Caco-2 (cell line): Measurements from ENCODE around the gene SYT6. TPM values are rescaled to one million over a fixed set of nuclear protein-coding genes. Genes with fewer than 3 reads are reported as not detected.

Experiments used
- BruUV-seq: library from RNA; stranded (reverse); fragments of 400-500 nt; replicated peaks from 2 replicates; lab custom pipeline; 2021; lab: Mats Ljungman, UMichigan
- CTCF ChIA-PET: fragments of 300-600 bp; sonication (Branson Sonifier 250); formaldehyde crosslinking; loops from one replicate; lab custom pipeline; 2022; ENCODE audit warnings: antibody characterized with exemption; lab: Charles Lee
- POLR2A ChIA-PET: fragments of 300-600 bp; sonication (Branson Sonifier 250); formaldehyde crosslinking; loops from one replicate; lab custom pipeline; 2022; ENCODE audit warnings: antibody characterized with exemption; lab: Charles Lee
- DNase-seq, 2 experiments: peaks; one replicate each; pipeline versions ENCODE4 v3.0.0 to v3.0.0-alpha.2; 2020 to 2022
- H3K27me3 ChIP-seq: replicated peaks from 2 replicates; pipeline ENCODE4 v1.6.0; 2011; ENCODE audit warnings: low read length; ENCODE audit not compliant: control insufficient read depth, insufficient read depth
- H3K36me3 ChIP-seq: 2 replicates; pipeline ENCODE4 v1.5.1; 2011; ENCODE audit warnings: low read length; ENCODE audit not compliant: control insufficient read depth, insufficient read depth
- H3K4me1 ChIP-seq: fragments of 250-450 bp; sonication (Bioruptor Pico); 2 replicates; pipeline ENCODE4 v1.5.1; 2020; ENCODE audit warnings: mild to moderate bottlenecking
- H3K4me3 ChIP-seq: 2 replicates; pipeline ENCODE4 v1.5.1; 2011; ENCODE audit warnings: low read depth, mild to moderate bottlenecking, control low read depth, low read length
- H3K9me3 ChIP-seq: fragments of 250-450 bp; sonication (Bioruptor Pico); 2 replicates; pipeline ENCODE4 v1.5.1; 2020; ENCODE audit warnings: mild to moderate bottlenecking, moderate library complexity
- H3K27ac Mint-ChIP-seq: one replicate; pipeline ENCODE4 v1.8.0; 2022; ENCODE audit warnings: mixed read lengths; ENCODE audit not compliant: unreplicated experiment
- H3K27me3 Mint-ChIP-seq: one replicate; pipeline ENCODE4 v1.8.0; 2022; ENCODE audit warnings: mixed read lengths; ENCODE audit not compliant: insufficient read depth, unreplicated experiment
- H3K36me3 Mint-ChIP-seq: one replicate; pipeline ENCODE4 v1.8.0; 2022; ENCODE audit warnings: mild to moderate bottlenecking, mixed read lengths; ENCODE audit not compliant: insufficient read depth, unreplicated experiment
- H3K4me1 Mint-ChIP-seq: one replicate; pipeline ENCODE4 v1.8.0; 2022; ENCODE audit warnings: low read depth, mixed read lengths; ENCODE audit not compliant: unreplicated experiment
- H3K4me3 Mint-ChIP-seq: one replicate; pipeline ENCODE4 v1.8.0; 2022; ENCODE audit warnings: mild to moderate bottlenecking, moderate library complexity, mixed read lengths; ENCODE audit not compliant: unreplicated experiment
- H3K9me3 Mint-ChIP-seq: one replicate; pipeline ENCODE4 v1.8.0; 2022; ENCODE audit warnings: mixed read lengths; ENCODE audit not compliant: unreplicated experiment
- intact Hi-C: fragments of 100-400 bp; cut with micrococcal nuclease; formaldehyde crosslinking; loops from one replicate; pipeline ENCODE4 v1.10.0; 2022; ENCODE audit not compliant: unreplicated experiment
- total RNA-seq: library from RNA; stranded (reverse); gene quantifications from 2 replicates; pipeline ENCODE4 v1.2.3, GENCODE V29; 2022
- TF ChIP-seq, protein P1 (sequence below), 2 experiments: fragments of 200-600 bp in 1 of 2; IDR thresholded peaks; 1 replicate in 1 of 2; 2 replicates in 1 of 2; pipeline versions ENCODE4 v1.5.1 to v1.8.0; 2011 to 2022; ENCODE audit warnings: antibody characterized with exemption in 1 of 2, control low read depth in 1 of 2, inconsistent platforms in 1 of 2, low read depth in 1 of 2, low read length in 1 of 2, mild to moderate bottlenecking in 1 of 2, moderate library complexity in 1 of 2; ENCODE audit not compliant: insufficient read depth in 1 of 2, severe bottlenecking in 1 of 2, unreplicated experiment in 1 of 2

Gene SYT6
- total RNA-seq, 1 experiment from 2014 or later, result 0.32 TPM

DNA sequence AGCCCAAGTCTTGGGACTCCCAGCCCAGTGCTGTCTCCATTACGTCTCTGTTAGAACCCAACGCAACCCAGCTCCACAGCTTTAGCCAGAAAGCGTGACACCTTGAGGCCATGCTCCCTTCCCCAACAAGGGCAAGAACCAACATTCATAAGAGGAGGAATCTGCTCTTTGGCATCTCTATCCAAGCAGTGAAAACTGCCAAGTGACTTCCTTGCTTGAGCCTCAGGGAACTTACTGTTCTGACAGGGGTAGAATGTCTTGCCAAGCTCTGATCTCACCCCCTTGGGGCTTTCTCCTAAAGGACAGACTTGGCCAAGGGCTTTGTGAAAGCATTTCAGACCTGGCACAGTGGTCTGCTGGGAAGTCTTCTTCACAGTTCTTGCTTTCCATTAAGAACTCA, 56.6 kb downstream of the SYT6 start:
- H3K27me3 ChIP-seq, result no peaks in the 10 kb centered on the region
- intact Hi-C loops, result no loop called here

DNA sequence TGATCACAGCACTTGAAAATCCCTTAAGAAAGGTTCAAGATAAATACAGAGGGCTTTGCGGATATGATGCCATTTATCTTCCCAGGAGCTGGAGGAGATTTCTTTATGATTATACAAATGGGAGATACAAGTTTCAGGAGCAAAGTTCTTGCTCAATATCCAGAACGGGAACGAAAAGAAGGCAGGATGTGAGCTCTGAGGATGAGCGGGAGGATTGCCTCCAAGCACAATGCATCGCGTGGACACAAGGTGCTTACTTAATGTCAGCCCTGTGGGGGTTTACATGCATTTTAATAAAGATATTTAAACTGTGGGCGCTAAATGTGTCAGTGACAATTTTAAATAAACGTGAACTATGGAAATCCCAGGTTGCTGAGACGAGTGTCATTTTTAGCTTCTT, 59.0 kb downstream of the SYT6 start:
- TF ChIP-seq, protein P1, sequence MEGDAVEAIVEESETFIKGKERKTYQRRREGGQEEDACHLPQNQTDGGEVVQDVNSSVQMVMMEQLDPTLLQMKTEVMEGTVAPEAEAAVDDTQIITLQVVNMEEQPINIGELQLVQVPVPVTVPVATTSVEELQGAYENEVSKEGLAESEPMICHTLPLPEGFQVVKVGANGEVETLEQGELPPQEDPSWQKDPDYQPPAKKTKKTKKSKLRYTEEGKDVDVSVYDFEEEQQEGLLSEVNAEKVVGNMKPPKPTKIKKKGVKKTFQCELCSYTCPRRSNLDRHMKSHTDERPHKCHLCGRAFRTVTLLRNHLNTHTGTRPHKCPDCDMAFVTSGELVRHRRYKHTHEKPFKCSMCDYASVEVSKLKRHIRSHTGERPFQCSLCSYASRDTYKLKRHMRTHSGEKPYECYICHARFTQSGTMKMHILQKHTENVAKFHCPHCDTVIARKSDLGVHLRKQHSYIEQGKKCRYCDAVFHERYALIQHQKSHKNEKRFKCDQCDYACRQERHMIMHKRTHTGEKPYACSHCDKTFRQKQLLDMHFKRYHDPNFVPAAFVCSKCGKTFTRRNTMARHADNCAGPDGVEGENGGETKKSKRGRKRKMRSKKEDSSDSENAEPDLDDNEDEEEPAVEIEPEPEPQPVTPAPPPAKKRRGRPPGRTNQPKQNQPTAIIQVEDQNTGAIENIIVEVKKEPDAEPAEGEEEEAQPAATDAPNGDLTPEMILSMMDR (IDR thresholded peaks at IDR 0.05; ENCODE audit: insufficient read depth in 1 of 2, low read depth in 1 of 2, low read length in 1 of 2, severe bottlenecking in 1 of 2, unreplicated experiment in 1 of 2), result no peak
- no TSS peak for BruUV-seq
- Histone ChIP-seq H3K9me3 (no peaks in the 10 kb centered on the region), H3K4me3 (no peak overlapping the region), H3K36me3 (no peaks in the 10 kb centered on the region), H3K4me1 (peaks cover 6% of the 10 kb centered on the region; the same call in 1 of the 2 replicates), H3K27me3 (no peaks in the 10 kb centered on the region)
- Mint-ChIP-seq H3K4me3 (no peak overlapping the region), H3K36me3 (no peaks in the 10 kb centered on the region), H3K27ac (no peak overlapping the region), H3K9me3 (no peaks in the 10 kb centered on the region), H3K27me3 (no peaks in the 10 kb centered on the region), H3K4me1 (no peaks in the 10 kb centered on the region)
- CTCF ChIA-PET, result no interaction called here
- POLR2A ChIA-PET, result no interaction called here
- intact Hi-C loops, result no loop called here
- DNase-seq, result no peak

More for the DNA sequence above, 56.6 kb downstream of the SYT6 start:
- TF ChIP-seq, protein P1 (IDR thresholded peaks at IDR 0.05; ENCODE audit: insufficient read depth in 1 of 2, low read depth in 1 of 2, low read length in 1 of 2, severe bottlenecking in 1 of 2, unreplicated experiment in 1 of 2), result no peak
- Mint-ChIP-seq H3K4me3 (no peak overlapping the region), H3K36me3 (no peaks in the 10 kb centered on the region), H3K4me1 (no peaks in the 10 kb centered on the region), H3K27ac (no peak overlapping the region), H3K9me3 (no peaks in the 10 kb centered on the region), H3K27me3 (no peaks in the 10 kb centered on the region)
- H3K9me3 ChIP-seq, result no peaks in the 10 kb centered on the region
- H3K36me3 ChIP-seq, result no peaks in the 10 kb centered on the region
- ChIA-PET CTCF (no interaction called here), POLR2A (no interaction called here)
- H3K4me1 ChIP-seq, result no peaks in the 10 kb centered on the region
- DNase-seq, result no peak
- BruUV-seq, result no TSS peak
- no peak overlapping the region for H3K4me3 ChIP-seq

DNA sequence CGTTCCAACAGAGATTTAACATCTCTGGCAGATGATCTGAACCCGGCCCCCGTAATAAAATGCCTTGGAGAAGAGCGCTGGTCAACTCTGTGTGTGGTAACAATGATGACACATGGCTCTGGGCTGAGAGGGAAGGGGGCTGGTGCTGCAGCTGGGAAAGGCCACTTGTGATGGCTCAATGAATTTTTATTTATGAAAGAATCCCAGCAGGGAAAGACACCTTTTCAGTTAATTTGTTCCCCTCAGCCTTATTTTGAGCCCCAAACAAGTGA, 59.4 kb downstream of the SYT6 start:
- no peaks in the 10 kb centered on the region for H3K27me3 Mint-ChIP-seq
- H3K9me3 Mint-ChIP-seq, result no peaks in the 10 kb centered on the region
- BruUV-seq, result no TSS peak
- H3K36me3 ChIP-seq, result no peaks in the 10 kb centered on the region
- ChIA-PET CTCF (no interaction called here), POLR2A (no interaction called here)
- H3K27me3 ChIP-seq, result no peaks in the 10 kb centered on the region
- H3K4me1 ChIP-seq, result peaks cover 6% of the 10 kb centered on the region; the same call in 1 of the 2 replicates
- H3K9me3 ChIP-seq, result no peaks in the 10 kb centered on the region
- H3K4me1 Mint-ChIP-seq, result no peaks in the 10 kb centered on the region
- no peak overlapping the region for H3K27ac Mint-ChIP-seq
- no peaks in the 10 kb centered on the region for H3K36me3 Mint-ChIP-seq
- TF ChIP-seq, protein P1 (IDR thresholded peaks at IDR 0.05; ENCODE audit: insufficient read depth in 1 of 2, low read depth in 1 of 2, low read length in 1 of 2, severe bottlenecking in 1 of 2, unreplicated experiment in 1 of 2), result no peak
- no peak overlapping the region for H3K4me3 Mint-ChIP-seq
- intact Hi-C loops, result no loop called here
- H3K4me3 ChIP-seq, result no peak overlapping the region
- DNase-seq, result no peak
